ENCODE results near the gene TBRG4.

DNA sequence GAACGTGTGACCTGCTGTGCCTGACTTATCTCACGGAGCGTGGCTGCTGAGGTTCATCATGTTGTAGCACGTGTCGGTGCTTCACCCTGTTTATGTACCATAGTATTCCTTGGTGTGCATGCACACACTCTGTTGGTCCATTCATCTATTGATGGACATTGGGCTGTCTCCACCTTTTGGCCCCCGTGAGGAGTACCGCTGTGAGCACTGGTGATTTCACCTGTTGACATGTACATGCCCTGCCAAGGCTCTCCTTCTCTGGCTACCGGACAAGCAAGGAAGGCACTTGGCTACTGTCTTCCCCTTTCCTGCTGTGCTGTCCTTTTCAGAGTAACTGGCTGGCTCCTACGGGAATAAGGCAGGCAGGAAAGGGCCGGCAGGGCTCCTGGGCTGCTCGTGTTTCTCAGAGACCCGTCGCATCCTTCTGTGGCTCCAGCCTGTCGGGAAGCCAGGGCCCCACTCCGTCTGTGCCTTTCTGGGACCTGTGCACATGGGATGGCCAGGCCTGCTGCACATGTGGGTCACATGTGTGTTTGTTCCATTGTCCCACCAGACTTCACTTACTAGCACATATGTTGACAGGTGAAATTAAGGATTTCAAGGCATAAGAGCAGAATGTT lies 17.8 kb upstream of the TBRG4 start:
- TF ChIP-seq, protein P1, sequence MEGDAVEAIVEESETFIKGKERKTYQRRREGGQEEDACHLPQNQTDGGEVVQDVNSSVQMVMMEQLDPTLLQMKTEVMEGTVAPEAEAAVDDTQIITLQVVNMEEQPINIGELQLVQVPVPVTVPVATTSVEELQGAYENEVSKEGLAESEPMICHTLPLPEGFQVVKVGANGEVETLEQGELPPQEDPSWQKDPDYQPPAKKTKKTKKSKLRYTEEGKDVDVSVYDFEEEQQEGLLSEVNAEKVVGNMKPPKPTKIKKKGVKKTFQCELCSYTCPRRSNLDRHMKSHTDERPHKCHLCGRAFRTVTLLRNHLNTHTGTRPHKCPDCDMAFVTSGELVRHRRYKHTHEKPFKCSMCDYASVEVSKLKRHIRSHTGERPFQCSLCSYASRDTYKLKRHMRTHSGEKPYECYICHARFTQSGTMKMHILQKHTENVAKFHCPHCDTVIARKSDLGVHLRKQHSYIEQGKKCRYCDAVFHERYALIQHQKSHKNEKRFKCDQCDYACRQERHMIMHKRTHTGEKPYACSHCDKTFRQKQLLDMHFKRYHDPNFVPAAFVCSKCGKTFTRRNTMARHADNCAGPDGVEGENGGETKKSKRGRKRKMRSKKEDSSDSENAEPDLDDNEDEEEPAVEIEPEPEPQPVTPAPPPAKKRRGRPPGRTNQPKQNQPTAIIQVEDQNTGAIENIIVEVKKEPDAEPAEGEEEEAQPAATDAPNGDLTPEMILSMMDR (conservative IDR thresholded peaks at IDR 0.05; ENCODE audit: low read depth, low read length), result no peak
- TF ChIP-seq EZH2 (IDR thresholded peaks at IDR 0.05; ENCODE audit: low read length, unreplicated experiment) (no peak), EZH2phosphoT487 (IDR thresholded peaks at IDR 0.05; ENCODE audit: borderline replicate concordance, low read length) (no peak)
